HepG2 (cell line): ENCODE measurements around the gene TUT1. TPM values are rescaled to one million over a fixed set of nuclear protein-coding genes. Genes with fewer than 3 reads are reported as not detected.
A peak's percentile ranks its signal among the peaks of the same experiment; 100 is the strongest.

Source experiments
- EHMT2 ChIP-seq: fragments of 200-600 bp; sonication (generic); IDR thresholded peaks from 2 replicates; pipeline ENCODE4 v1.7.0; 2017; ENCODE audit warnings: antibody characterized with exemption, low read depth, low read length, borderline replicate concordance
- GABPB1 ChIP-seq: IDR thresholded peaks from 2 replicates; pipeline ENCODE4 v1.6.1; 2016; ENCODE audit warnings: mild to moderate bottlenecking, missing genetic modification reagents, moderate library complexity, missing compliant biosample characterization
- HDAC6 ChIP-seq: fragments of 200-600 bp; sonication (generic); IDR thresholded peaks from 2 replicates; pipeline ENCODE4 v1.7.0; 2017; ENCODE audit warnings: mild to moderate bottlenecking, antibody characterized with exemption, low read length, low read depth
- HMG20A ChIP-seq: IDR thresholded peaks from 2 replicates; pipeline ENCODE4 v1.6.1; 2016; ENCODE audit warnings: borderline replicate concordance
- MAFK ChIP-seq, 2 experiments: IDR thresholded peaks in 1 of 2; conservative IDR thresholded peaks in 1 of 2; 2 replicates each; pipeline ENCODE4 v1.6.1; 2011; ENCODE audit warnings: improper control_type of control experiment in 2 of 2, low read length in 2 of 2
- MIER3 ChIP-seq: IDR thresholded peaks from 2 replicates; pipeline ENCODE4 v1.6.1; 2016; ENCODE audit warnings: missing compliant biosample characterization, borderline replicate concordance
- NKX3-1 ChIP-seq: sonication (generic); formaldehyde crosslinking; IDR thresholded peaks from 2 replicates; pipeline ENCODE4 v1.5.0; 2020; ENCODE audit warnings: missing genetic modification reagents
- POLR2AphosphoS5 ChIP-seq: IDR thresholded peaks from 2 replicates; pipeline ENCODE4 v1.6.1; 2012; ENCODE audit warnings: low read depth, low read length
- RCOR2 ChIP-seq: IDR thresholded peaks from 2 replicates; pipeline ENCODE4 v1.6.1; 2016; ENCODE audit warnings: missing biosample characterization, missing genetic modification reagents
- RELA ChIP-seq: sonication (generic); formaldehyde crosslinking; IDR thresholded peaks from 2 replicates; pipeline ENCODE4 v1.4.0; 2020; ENCODE audit warnings: missing genetic modification reagents
- SATB2 ChIP-seq: sonication (generic); formaldehyde crosslinking; IDR thresholded peaks from 2 replicates; pipeline ENCODE4 v1.5.0; 2020; ENCODE audit warnings: missing genetic modification reagents
- ZFP36L1 ChIP-seq: sonication (generic); formaldehyde crosslinking; IDR thresholded peaks from 2 replicates; pipeline ENCODE4 v1.8.0; 2022; ENCODE audit warnings: mild to moderate bottlenecking, missing genetic modification reagents, moderate library complexity
- ZNF251 ChIP-seq: sonication (generic); formaldehyde crosslinking; IDR thresholded peaks from 2 replicates; pipeline ENCODE4 v1.9.0; 2021; ENCODE audit warnings: mild to moderate bottlenecking, missing genetic modification reagents
- ZNF484 ChIP-seq: sonication (generic); formaldehyde crosslinking; IDR thresholded peaks from 2 replicates; pipeline ENCODE4 v1.5.1; 2020; ENCODE audit warnings: mild to moderate bottlenecking, low read depth, missing genetic modification reagents, borderline replicate concordance
- ZNF496 ChIP-seq: sonication (generic); formaldehyde crosslinking; IDR thresholded peaks from 2 replicates; pipeline ENCODE4 v1.8.1; 2023; ENCODE audit warnings: mild to moderate bottlenecking, moderate library complexity, missing genetic modification reagents; ENCODE audit not compliant: insufficient replicate concordance
- ZNF614 ChIP-seq: IDR thresholded peaks from 2 replicates; pipeline ENCODE4 v1.6.1; 2018; ENCODE audit warnings: missing biosample characterization, missing genetic modification reagents, inconsistent platforms, borderline replicate concordance
- ZNF768 ChIP-seq: sonication (generic); formaldehyde crosslinking; IDR thresholded peaks from 2 replicates; pipeline ENCODE4 v1.4.0; 2020; ENCODE audit warnings: missing genetic modification reagents
- polyA plus RNA-seq, 8 experiments: library from polyadenylated mRNA; depleted of rRNA in 3 of 8; stranded (reverse) in 7 of 8; unstranded in 1 of 8; fragments of >200 nt; fragmentation: Illumina TruSeq in 4 of 8; extraction: Trizol in 4 of 8; gene quantifications; 2 replicates each; pipeline versions ENCODE4 v1.2.1 to v1.2.3, GENCODE V29; 2011 to 2016; ENCODE audit warnings: low read depth in 4 of 8, missing spikeins in 1 of 8, mixed read lengths in 1 of 8; ENCODE audit not compliant: insufficient read depth in 1 of 8
- total RNA-seq, 5 experiments: library from RNA; depleted of rRNA; stranded (reverse); fragments of >200 nt; fragmentation: Illumina TruSeq; extraction: Trizol; gene quantifications; 2 replicates each; pipeline ENCODE4 v1.2.3, GENCODE V29; 2016; ENCODE audit warnings: low read depth in 1 of 5
- TF ChIP-seq, protein P1 (sequence below): sonication (generic); formaldehyde crosslinking; IDR thresholded peaks from 2 replicates; pipeline ENCODE4 v1.4.0; 2020; ENCODE audit warnings: mild to moderate bottlenecking, missing genetic modification reagents
- TF ChIP-seq, protein P2 (sequence below): IDR thresholded peaks from 2 replicates; pipeline ENCODE4 v1.6.1; 2016; ENCODE audit warnings: missing genetic modification reagents, missing compliant biosample characterization
- TF ChIP-seq, protein P3 (sequence below): conservative IDR thresholded peaks from 2 replicates; pipeline ENCODE4 v1.6.1; 2018; ENCODE audit warnings: missing genetic modification reagents
- TF ChIP-seq, protein P4 (sequence below): sonication (generic); formaldehyde crosslinking; IDR thresholded peaks from 2 replicates; pipeline ENCODE4 v1.4.0; 2020; ENCODE audit warnings: mild to moderate bottlenecking, missing genetic modification reagents

The TUT1 gene
- total and polyA plus RNA-seq, 2 of the 13 experiments (the other 11 are each of a cell fraction or from before 2014, with no cell fraction given), result 9.7 to 14.3 TPM

DNA sequence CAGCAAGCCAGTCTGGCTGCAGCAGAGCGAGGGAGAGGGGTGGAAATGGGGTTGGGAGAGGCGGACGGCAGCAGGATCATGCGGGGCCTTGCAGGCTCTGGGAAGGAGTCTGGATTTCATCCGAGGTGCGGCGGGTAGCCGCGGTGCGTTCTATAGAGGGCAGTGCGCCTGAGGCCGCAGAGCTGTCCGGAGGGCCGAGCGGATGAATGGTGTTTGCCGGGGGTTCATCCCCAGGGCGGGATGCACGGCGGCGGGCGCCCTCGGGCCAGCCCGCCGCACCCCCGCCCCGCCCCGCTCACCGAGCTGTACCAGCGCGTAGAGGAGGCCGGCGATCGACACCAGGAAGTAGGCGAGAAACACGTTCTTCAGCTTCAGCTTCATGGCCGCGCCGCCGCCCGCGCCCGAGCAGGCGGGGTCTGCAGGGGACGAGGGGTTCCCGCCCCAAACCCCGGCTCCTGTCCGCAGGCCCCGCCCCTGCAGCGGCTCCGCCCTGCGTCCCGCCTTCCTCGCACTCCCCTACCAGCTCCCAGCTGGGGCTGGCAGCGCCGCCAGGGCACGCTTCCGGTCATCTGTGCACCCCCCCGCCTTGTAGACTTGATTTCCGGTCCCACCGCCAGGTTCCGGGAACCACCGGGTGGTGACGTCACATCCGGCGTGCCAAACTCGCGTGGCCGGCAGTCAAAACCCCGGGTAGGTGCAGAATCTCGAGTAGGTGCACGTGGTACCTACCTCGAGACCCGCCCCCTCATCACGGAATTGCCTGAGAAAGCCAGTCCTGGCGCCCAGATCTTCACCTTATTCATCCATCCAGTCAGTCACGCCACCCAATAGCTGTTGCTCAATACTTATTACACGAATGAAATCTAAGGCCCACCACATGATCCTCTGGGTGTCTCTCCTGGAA lies 30.5 kb upstream of the TUT1 start, which contains the start of gene B3GAT3 (continued):
- TF ChIP-seq, protein P1, sequence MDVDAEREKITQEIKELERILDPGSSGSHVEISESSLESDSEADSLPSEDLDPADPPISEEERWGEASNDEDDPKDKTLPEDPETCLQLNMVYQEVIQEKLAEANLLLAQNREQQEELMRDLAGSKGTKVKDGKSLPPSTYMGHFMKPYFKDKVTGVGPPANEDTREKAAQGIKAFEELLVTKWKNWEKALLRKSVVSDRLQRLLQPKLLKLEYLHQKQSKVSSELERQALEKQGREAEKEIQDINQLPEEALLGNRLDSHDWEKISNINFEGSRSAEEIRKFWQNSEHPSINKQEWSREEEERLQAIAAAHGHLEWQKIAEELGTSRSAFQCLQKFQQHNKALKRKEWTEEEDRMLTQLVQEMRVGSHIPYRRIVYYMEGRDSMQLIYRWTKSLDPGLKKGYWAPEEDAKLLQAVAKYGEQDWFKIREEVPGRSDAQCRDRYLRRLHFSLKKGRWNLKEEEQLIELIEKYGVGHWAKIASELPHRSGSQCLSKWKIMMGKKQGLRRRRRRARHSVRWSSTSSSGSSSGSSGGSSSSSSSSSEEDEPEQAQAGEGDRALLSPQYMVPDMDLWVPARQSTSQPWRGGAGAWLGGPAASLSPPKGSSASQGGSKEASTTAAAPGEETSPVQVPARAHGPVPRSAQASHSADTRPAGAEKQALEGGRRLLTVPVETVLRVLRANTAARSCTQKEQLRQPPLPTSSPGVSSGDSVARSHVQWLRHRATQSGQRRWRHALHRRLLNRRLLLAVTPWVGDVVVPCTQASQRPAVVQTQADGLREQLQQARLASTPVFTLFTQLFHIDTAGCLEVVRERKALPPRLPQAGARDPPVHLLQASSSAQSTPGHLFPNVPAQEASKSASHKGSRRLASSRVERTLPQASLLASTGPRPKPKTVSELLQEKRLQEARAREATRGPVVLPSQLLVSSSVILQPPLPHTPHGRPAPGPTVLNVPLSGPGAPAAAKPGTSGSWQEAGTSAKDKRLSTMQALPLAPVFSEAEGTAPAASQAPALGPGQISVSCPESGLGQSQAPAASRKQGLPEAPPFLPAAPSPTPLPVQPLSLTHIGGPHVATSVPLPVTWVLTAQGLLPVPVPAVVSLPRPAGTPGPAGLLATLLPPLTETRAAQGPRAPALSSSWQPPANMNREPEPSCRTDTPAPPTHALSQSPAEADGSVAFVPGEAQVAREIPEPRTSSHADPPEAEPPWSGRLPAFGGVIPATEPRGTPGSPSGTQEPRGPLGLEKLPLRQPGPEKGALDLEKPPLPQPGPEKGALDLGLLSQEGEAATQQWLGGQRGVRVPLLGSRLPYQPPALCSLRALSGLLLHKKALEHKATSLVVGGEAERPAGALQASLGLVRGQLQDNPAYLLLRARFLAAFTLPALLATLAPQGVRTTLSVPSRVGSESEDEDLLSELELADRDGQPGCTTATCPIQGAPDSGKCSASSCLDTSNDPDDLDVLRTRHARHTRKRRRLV (CRISPR knock-in tag), result peak; percentile 73
- TF ChIP-seq, protein P2, sequence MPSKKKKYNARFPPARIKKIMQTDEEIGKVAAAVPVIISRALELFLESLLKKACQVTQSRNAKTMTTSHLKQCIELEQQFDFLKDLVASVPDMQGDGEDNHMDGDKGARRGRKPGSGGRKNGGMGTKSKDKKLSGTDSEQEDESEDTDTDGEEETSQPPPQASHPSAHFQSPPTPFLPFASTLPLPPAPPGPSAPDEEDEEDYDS (CRISPR knock-in tag), result peak; percentile 71
- peak; percentile 60; the same call in 1 of the 2 replicates for TF ChIP-seq RCOR2 (CRISPR knock-in tag)
- no peak for TF ChIP-seq ZNF768 (CRISPR knock-in tag)
- TF ChIP-seq NKX3-1 (CRISPR knock-in tag), result no peak
- TF ChIP-seq ZNF251 (CRISPR knock-in tag), result no peak
- TF ChIP-seq MAFK (conservative IDR thresholded peaks at IDR 0.05 in 1 of 2, IDR thresholded peaks at IDR 0.05 in 1 of 2; ENCODE audit: low read length in 2 of 2), result no peak
- TF ChIP-seq HDAC6, result no peak
- TF ChIP-seq RELA, result no peak
- TF ChIP-seq EHMT2, result no peak
- no peak for TF ChIP-seq HMG20A (CRISPR knock-in tag)
- TF ChIP-seq ZNF614 (CRISPR knock-in tag), result peak; percentile 82; the same call in 1 of the 2 replicates
- TF ChIP-seq SATB2 (CRISPR knock-in tag), result 0 out of 2 replicates have a peak, but pooled peaks have one; percentile 43
- peak; percentile 99 for TF ChIP-seq GABPB1 (CRISPR knock-in tag)
- TF ChIP-seq, protein P3, sequence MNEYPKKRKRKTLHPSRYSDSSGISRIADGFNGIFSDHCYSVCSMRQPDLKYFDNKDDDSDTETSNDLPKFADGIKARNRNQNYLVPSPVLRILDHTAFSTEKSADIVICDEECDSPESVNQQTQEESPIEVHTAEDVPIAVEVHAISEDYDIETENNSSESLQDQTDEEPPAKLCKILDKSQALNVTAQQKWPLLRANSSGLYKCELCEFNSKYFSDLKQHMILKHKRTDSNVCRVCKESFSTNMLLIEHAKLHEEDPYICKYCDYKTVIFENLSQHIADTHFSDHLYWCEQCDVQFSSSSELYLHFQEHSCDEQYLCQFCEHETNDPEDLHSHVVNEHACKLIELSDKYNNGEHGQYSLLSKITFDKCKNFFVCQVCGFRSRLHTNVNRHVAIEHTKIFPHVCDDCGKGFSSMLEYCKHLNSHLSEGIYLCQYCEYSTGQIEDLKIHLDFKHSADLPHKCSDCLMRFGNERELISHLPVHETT (CRISPR knock-in tag), result peak; percentile 88
- TF ChIP-seq ZNF496 (CRISPR knock-in tag), result no peak
- no peak for TF ChIP-seq ZNF484 (CRISPR knock-in tag)
- TF ChIP-seq ZFP36L1 (CRISPR knock-in tag), result peak; percentile 88
- peak; percentile 70 for TF ChIP-seq POLR2AphosphoS5
- TF ChIP-seq MIER3, result no peak
- TF ChIP-seq, protein P4, sequence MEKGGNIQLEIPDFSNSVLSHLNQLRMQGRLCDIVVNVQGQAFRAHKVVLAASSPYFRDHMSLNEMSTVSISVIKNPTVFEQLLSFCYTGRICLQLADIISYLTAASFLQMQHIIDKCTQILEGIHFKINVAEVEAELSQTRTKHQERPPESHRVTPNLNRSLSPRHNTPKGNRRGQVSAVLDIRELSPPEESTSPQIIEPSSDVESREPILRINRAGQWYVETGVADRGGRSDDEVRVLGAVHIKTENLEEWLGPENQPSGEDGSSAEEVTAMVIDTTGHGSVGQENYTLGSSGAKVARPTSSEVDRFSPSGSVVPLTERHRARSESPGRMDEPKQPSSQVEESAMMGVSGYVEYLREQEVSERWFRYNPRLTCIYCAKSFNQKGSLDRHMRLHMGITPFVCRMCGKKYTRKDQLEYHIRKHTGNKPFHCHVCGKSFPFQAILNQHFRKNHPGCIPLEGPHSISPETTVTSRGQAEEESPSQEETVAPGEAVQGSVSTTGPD (CRISPR knock-in tag), result no peak
